SW 1271 (cell line): ENCODE results near the gene ARL4D.

Experiments used
- DNase-seq, 2 experiments: peaks; one replicate each; lab custom pipeline; 2025; lab: John Stamatoyannopoulos, UW

Gene ARL4D

GRCh38 chr17:43427362-43428043 is 28.7 kb downstream of the ARL4D start:
- DNase-seq = no peak

- no peak for DNase-seq
Observed at GRCh38 chr17:43428524-43428923, 29.7 kb downstream of the ARL4D start.

- no peak for DNase-seq
Observed at GRCh38 chr17:43430936-43431713, 32.3 kb downstream of the ARL4D start.

- no peak for DNase-seq
Observed at GRCh38 chr17:43431714-43432523, 33.1 kb downstream of the ARL4D start.

GRCh38 chr17:43434902-43435319 is 36.1 kb downstream of the ARL4D start:
- no peak for DNase-seq

- DNase-seq = no peak
Observed at GRCh38 chr17:43437756-43438155, 39.0 kb downstream of the ARL4D start.

- no peak for DNase-seq
Observed at GRCh38 chr17:43438626-43439025, 39.8 kb downstream of the ARL4D start.

- DNase-seq = no peak
Observed at GRCh38 chr17:43439041-43439440, 40.2 kb downstream of the ARL4D start.

GRCh38 chr17:43442711-43443110 is 43.9 kb downstream of the ARL4D start:
- no peak for DNase-seq

GRCh38 chr17:43443381-43443780 is 44.6 kb downstream of the ARL4D start:
- no peak for DNase-seq

GRCh38 chr17:43444223-43445008 is 45.6 kb downstream of the ARL4D start:
- no peak for DNase-seq

- no peak for DNase-seq
Observed at GRCh38 chr17:43445009-43445589, 46.3 kb downstream of the ARL4D start.

- no peak for DNase-seq
Observed at GRCh38 chr17:43446773-43447172, 48.0 kb downstream of the ARL4D start.

- no peak for DNase-seq
Observed at GRCh38 chr17:43448720-43449469, 50.1 kb downstream of the ARL4D start.

GRCh38 chr17:43449470-43450248 is 50.9 kb downstream of the ARL4D start:
- no peak for DNase-seq
